Kidney capillary endothelial cell (primary cell): Measurements from ENCODE around the gene CD22.
"Not testable (repeated sequence)": the region's sequence is repeated elsewhere in the genome, so short reads cannot be mapped to it uniquely, and the experiment has no call there.

ENCODE experiments used
- DNase-seq: peaks from one replicate; pipeline ENCODE4 v3.0.0-alpha.2; 2018; ENCODE audit warnings: low spot score

CD22 gene

GRCh38 chr19:35359395-35359794 is 30.4 kb downstream of the CD22 start:
- not testable (repeated sequence) for DNase-seq

GRCh38 chr19:35360081-35360480 is 31.1 kb downstream of the CD22 start:
- DNase-seq: not testable (repeated sequence)

- DNase-seq: no peak
Observed at GRCh38 chr19:35360880-35361420, 32.0 kb downstream of the CD22 start.

DNA sequence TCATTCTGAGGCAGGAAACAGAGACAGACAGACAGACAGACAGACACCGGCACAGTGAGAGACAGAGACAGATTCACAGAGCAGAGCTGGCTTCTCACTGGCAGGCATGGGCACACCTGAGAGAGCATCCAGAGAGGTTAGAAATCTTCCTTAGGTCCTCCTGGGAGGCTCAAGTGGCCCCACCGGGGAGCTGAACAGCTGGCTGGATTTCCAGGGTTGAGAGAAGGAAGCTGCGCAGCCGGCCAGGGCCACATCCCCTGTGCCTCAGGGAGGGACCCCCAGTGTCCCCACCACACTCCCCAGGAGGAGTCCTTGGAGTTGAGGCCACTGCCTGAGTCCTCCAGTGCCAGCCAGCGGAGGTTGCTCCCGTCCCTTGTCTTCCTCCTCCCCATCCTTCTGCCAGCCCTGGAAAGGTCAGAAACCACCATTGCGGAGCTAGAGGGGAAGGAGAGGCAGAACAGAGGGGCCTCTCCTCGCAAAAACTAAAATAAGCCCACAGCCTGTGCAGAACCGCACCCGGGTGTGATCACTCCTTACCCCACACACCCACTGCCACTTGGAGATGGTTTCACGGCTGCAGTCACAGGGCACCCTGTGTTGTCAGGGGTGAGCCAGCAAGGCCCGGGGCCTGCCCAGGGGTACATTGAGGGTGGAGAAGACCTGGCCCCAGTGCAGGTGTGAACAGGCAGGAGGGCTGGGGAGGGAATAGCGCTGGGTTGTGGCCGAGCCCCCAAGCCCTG is 33.4 kb downstream of the CD22 start:
- DNase-seq: no peak

- DNase-seq: no peak
Observed at GRCh38 chr19:35363001-35363590, 34.1 kb downstream of the CD22 start.

DNA sequence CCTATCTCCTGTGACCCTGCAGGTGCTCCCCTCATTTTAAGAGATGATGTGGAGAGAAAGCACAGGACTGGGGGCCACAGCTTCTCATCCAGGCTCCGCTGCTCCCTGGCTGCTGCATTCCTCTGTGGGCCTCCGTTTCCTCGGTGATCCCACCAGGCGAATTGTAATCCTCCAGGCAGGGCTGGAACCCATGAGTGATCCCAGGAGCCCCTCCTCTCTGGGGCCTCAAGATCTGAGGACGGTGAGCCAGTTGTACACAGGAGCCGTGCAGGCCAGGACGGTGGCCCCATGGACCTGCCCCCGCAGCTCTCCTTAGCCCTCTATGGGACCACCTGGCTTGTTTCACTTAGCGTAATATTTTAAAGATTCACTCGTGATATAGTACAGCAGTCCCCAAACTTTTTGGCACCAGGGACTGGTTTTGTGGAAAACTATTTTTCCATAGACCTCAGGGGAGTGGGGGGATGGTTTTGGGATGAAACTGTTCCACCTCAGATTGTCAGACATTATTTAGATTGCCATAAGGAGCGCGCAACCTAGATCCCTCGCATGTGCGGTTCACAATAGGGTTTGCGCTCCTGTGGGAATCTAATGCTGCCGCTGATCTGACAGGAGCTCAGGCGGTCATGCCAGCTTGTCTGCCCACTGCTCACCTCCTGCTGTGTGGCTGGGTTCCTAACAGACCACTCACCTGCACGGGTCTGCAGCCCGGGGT is 34.9 kb downstream of the CD22 start:
- DNase-seq: no peak

DNA sequence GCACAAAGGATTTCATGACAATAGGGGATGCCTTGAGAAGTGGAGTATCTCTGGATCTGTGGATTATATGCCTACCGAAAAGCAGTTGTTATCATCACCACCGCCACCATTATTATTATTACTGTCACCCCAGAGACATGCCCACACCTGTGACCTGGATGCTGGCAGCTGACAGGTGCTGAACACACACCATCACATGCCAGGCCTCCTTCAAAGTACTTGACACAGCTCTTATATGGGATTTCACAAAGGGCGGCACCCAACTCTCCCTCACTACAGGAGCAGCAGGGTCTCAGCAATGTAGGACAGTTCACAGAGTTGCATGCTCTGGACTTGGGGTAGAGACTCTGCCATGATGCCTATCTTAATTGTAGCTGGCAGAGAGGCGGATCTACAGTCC is 36.3 kb downstream of the CD22 start:
- DNase-seq: no peak

- DNase-seq: no peak
Observed at GRCh38 chr19:35368378-35368777, 39.4 kb downstream of the CD22 start.

GRCh38 chr19:35369522-35369921 is 40.5 kb downstream of the CD22 start:
- no peak for DNase-seq

- no peak for DNase-seq
Observed at GRCh38 chr19:35370722-35371121, 41.7 kb downstream of the CD22 start, which contains the start of gene GPR42. GPR42 (plus strand) TSS chr19:35371068; CDS start chr19:35371360, 292 bp downstream.

DNA sequence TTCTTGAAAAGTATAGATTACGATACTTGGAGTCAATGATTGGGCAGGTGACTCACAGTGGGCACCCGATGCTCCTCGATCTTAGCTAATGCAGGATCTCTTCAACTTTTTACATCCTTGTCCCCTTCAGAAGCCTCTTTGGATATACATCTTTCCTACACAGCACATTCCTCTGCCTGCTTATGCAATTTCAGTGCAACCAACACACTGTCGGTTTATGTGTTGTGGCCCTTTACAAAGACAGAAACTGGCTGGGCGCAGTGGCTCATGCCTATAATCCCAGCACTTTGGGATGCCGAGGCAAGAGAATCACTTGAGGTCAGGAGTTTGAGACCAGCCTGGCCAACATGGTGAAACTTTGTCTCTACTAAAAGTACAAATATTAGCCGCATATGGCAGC is 44.5 kb downstream of the CD22 start:
- no peak for DNase-seq

- DNase-seq: not testable (repeated sequence)
Observed at GRCh38 chr19:35374031-35374430, 45.0 kb downstream of the CD22 start.

DNA sequence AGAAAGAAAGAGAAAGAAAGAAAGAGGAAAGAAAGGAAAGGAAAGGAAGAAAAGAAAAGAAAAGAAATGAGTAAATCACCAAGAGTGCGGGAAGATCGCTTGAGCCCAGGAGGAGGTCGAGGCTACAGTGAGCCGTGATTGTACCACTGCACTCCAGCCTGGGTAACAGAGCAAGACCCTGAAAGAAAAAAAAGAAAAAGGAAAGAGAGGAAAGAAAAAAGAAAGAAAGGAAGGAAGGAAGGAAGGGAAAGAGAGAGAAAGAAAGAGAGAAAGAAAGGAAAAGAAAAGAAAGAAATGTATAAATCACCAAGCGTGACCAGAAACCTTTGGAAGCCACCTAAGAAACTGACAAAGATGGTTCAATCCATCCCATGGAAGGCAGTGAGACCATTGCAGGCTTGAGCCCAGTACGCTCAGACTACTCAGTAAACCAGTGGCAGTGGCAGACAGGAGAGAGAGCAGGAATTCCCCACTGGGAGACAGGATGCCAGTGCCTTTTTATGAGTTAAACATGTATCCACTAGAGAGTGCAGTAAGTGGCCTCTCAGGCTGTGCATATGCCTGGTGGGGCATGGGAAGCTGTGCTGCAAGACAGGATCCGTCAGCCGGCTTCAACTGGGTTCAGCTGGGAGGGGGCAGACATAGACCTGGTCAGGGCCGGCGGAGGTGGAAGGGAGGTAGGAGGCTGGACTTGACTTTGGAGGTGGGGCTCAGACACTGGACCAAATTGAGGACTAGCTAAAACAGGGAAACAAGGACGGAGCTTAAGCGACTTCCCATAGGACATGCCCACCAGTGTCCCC is 46.7 kb downstream of the CD22 start:
- DNase-seq: no peak

DNA sequence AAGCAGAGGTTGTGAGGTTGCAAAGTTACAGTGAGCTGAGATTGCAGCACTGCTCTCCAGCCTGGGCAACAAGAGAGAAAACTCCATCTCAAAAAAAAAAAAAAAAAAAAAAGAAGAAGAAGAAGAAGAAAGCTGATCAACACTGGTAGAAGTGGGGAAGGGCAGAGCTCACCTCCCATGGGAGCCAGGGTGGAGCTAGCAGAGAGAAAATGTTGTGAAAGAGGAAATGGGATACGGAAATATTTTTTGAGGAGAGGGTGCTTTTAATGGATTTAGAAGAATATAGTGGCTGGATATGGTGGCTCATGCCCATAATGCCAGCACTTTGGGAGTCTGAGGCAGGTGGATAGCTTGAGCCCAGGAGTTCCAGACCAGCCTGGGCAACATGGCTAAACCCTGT is 48.7 kb downstream of the CD22 start:
- DNase-seq: no peak

DNA sequence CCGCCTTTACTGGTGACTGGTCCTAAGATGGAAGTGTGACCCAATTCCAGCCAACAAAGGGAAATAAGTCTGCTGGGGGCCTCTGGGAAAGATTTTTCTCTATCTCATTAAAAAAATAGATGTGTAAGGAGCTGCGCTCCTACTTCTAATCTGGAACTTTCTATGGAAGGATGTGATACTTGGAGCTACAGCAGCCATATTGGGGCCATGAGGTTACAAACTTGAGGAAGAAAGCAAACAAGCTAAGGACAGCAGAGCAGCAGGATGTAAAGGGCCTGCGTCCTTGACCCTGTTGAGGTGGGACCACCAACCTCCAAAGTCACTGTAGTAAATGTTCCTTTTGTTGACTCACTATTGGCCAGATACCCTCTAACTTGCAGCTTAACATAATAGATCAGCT is 49.4 kb downstream of the CD22 start:
- DNase-seq: no peak

- not testable (repeated sequence) for DNase-seq
Observed at GRCh38 chr19:35379545-35379944, 50.6 kb downstream of the CD22 start.

DNA sequence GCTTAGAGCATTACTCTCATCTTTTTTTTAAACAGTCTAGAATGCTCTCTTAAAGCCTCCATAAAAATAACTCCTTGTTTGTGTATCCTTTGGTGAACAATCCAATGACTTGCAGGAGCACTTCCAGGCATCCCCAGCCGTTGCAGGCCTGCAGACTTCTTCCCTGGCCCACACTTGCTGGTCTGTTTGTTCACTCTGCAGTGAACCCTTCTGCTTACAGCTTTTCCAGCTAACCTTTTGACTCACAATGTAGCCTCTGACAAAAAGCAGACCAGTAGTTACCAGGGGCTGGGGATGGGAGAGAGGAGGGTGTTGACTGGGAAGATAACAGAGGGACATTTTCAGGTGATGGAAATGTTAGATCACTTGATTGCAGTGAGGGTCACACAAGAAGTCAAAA is 51.0 kb downstream of the CD22 start:
- DNase-seq: no peak

DNA sequence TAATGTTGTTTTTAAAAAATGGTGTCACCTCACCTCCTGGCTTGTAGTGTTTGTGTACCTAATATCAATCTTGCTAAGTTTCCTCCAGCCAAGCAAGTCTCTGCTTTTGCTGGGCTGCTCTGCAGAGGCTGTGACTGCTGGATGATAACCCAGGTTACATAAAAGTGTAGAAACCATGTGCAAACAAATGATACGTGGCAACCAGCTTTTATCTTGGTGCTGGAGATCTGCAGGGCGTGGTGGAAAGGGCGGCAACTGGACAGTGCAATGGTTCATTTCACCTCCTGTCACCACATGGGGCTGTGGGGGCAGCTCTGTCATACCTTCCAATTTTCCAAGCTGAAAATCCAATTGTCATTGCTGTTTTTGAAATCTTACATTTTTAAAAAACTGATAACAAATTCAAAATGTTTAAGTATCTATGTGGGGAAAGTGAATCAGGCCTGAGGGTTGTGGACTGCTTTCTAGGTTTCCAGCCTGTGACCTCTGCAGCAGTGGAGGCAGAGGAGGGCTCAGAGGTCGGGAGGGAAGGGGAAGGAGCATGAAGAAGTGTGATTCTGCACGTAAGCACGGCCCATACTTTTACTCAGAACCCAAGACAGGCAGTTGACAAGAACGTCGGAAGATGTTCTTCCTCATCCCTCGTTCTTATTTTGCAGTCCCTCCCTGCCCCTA is 51.6 kb downstream of the CD22 start:
- no peak for DNase-seq

DNA sequence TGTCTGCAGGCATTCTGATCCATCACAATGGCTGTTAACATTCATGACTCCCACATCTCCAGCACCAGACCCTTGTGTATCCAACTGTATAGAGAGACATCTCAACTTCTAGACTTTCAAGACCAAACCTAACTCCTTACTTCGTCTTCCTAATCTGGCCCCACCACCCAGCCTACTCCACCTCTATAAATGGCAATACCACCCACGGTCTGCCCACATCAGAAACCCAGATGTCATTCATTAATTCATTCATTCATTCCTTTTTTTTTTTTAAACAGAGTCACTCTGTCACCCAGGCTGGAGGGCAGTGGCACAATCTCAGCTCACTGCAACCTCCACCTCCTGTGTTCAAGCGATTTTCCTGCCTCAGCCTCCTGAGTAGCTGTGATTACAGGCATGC is 52.3 kb downstream of the CD22 start:
- no peak for DNase-seq

- no peak for DNase-seq
Observed at GRCh38 chr19:35381926-35382325, 52.9 kb downstream of the CD22 start.

- DNase-seq: no peak
Observed at GRCh38 chr19:35383536-35383935, 54.5 kb downstream of the CD22 start.
